Peyer's patch (tissue), 4 donors: Measurements from ENCODE around the gene ROBO3. TPM values are rescaled to one million over a fixed set of nuclear protein-coding genes. Genes with fewer than 3 reads are reported as not detected.

Experiments
- DNase-seq, 3 donors: peaks; one replicate each; pipeline ENCODE4 v3.0.0-alpha.2; 2017 to 2019
- H3K27ac ChIP-seq, 4 donors: fragments of 200-600 bp; sonication (generic); one replicate each; pipeline ENCODE4 v1.5.1; 2016 to 2019
- H3K27me3 ChIP-seq, 2 donors: fragments of 200-600 bp; sonication (generic); one replicate each; pipeline ENCODE4 v1.5.1; 2019
- H3K36me3 ChIP-seq, 3 donors: fragments of 200-600 bp; sonication (generic); one replicate each; pipeline ENCODE4 v1.5.1; 2016 to 2019
- H3K4me1 ChIP-seq, 4 donors: fragments of 200-600 bp; sonication (generic); one replicate each; pipeline ENCODE4 v1.5.1; 2016 to 2019
- H3K4me3 ChIP-seq, 4 donors: fragments of 200-600 bp; sonication (generic); 1 replicate in 3 of 4; 2 replicates in 1 of 4; pipeline ENCODE4 v1.5.1; 2016 to 2019; ENCODE audit warnings: mild to moderate bottlenecking in 1 of 4
- H3K9me3 ChIP-seq, 4 donors: fragments of 200-600 bp; sonication (generic); one replicate each; pipeline ENCODE4 v1.5.1; 2016 to 2019; ENCODE audit warnings: mild to moderate bottlenecking in 1 of 4
- CTCF ChIP-seq, 6 experiments: fragments of 450-650 bp in 4 of 6; fragments of 200-600 bp in 2 of 6; sonication (generic) in 1 of 6; IDR thresholded peaks; one replicate each; pipeline ENCODE4 v1.5.1; 2017 to 2019; ENCODE audit warnings: antibody characterized with exemption in 6 of 6, mild to moderate bottlenecking in 3 of 6, moderate library complexity in 1 of 6
- POLR2A ChIP-seq, 2 donors: fragments of 450-650 bp; IDR thresholded peaks; one replicate each; pipeline ENCODE4 v1.5.1; 2017; ENCODE audit warnings: antibody characterized with exemption in 2 of 2, mild to moderate bottlenecking in 2 of 2, moderate library complexity in 2 of 2
- total RNA-seq, 4 donors: library from RNA; depleted of rRNA; stranded (reverse); fragments of >200 nt; gene quantifications; one replicate each; pipeline ENCODE4 v1.1.0, GENCODE V29; 2016

The ROBO3 gene
- total RNA-seq, 4 donors from 2014 or later = 3.6 to 49.5 (median 16.1) TPM

DNA sequence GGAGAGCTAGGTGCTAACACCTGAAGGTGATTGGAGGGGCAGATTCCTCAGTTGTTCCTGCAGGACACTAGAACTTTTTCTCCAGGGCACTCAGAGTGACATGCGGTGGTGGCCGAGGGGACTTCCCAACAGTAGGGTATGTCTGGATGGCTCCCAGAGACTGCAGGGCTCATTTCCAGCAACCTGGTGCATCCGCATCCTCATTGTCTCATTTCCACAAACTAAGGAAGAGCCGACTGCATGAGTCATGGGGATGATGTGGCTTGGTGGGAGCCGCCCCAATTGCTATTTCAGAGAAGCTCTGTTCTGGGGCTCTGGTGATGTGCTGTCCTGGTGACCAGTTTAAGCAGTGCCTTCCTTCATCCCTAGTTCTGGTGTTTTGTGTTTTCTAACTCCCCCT lies 35.2 kb downstream of the ROBO3 start:
- H3K4me1 ChIP-seq = no peaks in the 10 kb centered on the region
- no peaks in the 10 kb centered on the region for H3K27me3 ChIP-seq
- H3K4me3 ChIP-seq = no peak overlapping the region
- no peaks in the 10 kb centered on the region for H3K9me3 ChIP-seq
- H3K27ac ChIP-seq = no peak overlapping the region
- no peak for DNase-seq
- H3K36me3 ChIP-seq = no peaks in the 10 kb centered on the region
- no peak for TF ChIP-seq POLR2A (IDR thresholded peaks at IDR 0.05)

DNA sequence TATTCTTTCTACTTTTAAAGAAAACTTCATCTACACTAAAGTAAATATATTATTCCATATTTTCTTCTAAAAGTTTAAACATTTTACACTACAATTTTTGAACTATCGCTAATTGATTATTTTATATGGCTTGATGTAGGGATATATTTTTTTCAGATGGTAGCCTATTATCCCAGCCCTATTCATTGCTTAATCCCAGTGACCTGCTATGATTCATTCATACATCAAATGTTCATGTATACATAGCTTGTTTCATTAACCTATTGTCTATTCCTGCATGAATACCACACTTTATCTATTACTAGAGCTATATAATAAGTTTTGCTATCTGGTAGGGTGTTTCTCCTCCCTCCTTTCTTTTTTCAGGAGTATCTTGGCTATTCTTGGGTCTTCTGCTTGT lies 37.4 kb downstream of the ROBO3 start:
- Histone ChIP-seq H3K9me3 (no peaks in the 10 kb centered on the region), H3K4me1 (no peaks in the 10 kb centered on the region), H3K27ac (no peak overlapping the region), H3K4me3 (no peak overlapping the region), H3K36me3 (no peaks in the 10 kb centered on the region), H3K27me3 (no peaks in the 10 kb centered on the region)
- no peak for TF ChIP-seq POLR2A (IDR thresholded peaks at IDR 0.05)
- TF ChIP-seq CTCF (IDR thresholded peaks at IDR 0.05) = no peak
- no peak for DNase-seq

- Histone ChIP-seq H3K36me3 (no peaks in the 10 kb centered on the region), H3K27me3 (no peaks in the 10 kb centered on the region), H3K27ac (no peak overlapping the region), H3K9me3 (peaks cover 0 to 7% (median 0%) of the 10 kb centered on the region in 4 donors), H3K4me1 (peaks cover 0 to under 1% (median 0%) of the 10 kb centered on the region in 4 donors), H3K4me3 (no peak overlapping the region)
- no peak for TF ChIP-seq CTCF (IDR thresholded peaks at IDR 0.05)
- TF ChIP-seq POLR2A (IDR thresholded peaks at IDR 0.05) = no peak
- DNase-seq = no peak
Measured at GRCh38 chr11:124915541-124916369, 50.5 kb downstream of the ROBO3 start.

DNA sequence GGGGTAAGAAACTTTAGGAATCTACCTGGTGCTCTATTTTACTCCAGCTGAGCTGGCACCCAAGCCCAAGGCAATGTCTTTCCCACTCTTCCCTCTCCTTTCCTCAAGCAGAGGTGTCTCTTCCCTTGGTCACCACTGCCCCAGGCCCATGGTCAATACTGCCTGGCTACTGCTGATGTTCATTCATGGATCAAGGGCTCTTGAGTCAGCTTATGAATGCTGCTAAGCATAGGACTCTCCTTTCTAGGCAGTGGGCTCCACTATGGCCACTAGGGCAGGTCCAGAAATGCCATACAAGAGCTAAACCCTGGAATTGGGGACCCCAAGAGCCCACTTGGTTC lies 51.1 kb downstream of the ROBO3 start:
- TF ChIP-seq CTCF (IDR thresholded peaks at IDR 0.05) = no peak
- TF ChIP-seq POLR2A (IDR thresholded peaks at IDR 0.05) = no peak
- peaks cover 0 to 6% (median 3%) of the 10 kb centered on the region in 4 donors for H3K4me1 ChIP-seq
- H3K36me3 ChIP-seq = no peaks in the 10 kb centered on the region
- H3K27ac ChIP-seq = no peak overlapping the region
- H3K9me3 ChIP-seq = peaks cover 0 to 7% (median 0%) of the 10 kb centered on the region in 4 donors
- no peak overlapping the region for H3K4me3 ChIP-seq
- no peaks in the 10 kb centered on the region for H3K27me3 ChIP-seq
- no peak for DNase-seq

GRCh38 chr11:124917115-124917637 lies 51.9 kb downstream of the ROBO3 start:
- DNase-seq = no peak
- Histone ChIP-seq H3K4me1 (peaks cover 0 to 9% (median 3%) of the 10 kb centered on the region in 4 donors), H3K9me3 (peaks cover 0 to 3% (median 0%) of the 10 kb centered on the region in 4 donors), H3K27ac (no peak overlapping the region), H3K36me3 (no peaks in the 10 kb centered on the region), H3K4me3 (no peak overlapping the region), H3K27me3 (no peaks in the 10 kb centered on the region)
- TF ChIP-seq POLR2A (IDR thresholded peaks at IDR 0.05) = no peak
- TF ChIP-seq CTCF (IDR thresholded peaks at IDR 0.05) = no peak

DNA sequence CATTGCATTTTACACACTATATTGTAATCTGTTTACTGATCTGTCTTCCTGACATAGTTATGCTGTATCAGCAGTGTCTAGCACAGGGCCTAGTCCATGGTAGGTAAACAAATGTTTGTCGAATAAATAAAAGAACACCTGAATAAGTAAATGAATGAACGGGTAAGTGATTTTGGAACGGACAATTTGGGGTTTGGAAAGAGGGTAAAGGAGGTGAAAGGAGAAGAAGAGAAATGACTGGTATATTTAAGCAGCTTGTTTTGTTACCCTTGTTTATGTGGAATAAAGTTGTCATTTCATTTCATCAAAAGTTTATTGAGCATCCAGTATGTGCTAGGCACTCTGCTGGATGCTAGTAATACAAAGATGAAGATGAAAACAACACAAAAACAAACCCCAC lies 53.7 kb downstream of the ROBO3 start, which contains the start of gene HEPN1:
HEPN1 (plus strand) TSS at position 301 of the 400 bp plus-strand sequence.
- no peak for DNase-seq
- H3K4me1 ChIP-seq = peaks cover 0 to 9% (median 3%) of the 10 kb centered on the region in 4 donors
- no peak for TF ChIP-seq CTCF (IDR thresholded peaks at IDR 0.05)
- no peak for TF ChIP-seq POLR2A (IDR thresholded peaks at IDR 0.05)
- H3K36me3 ChIP-seq = no peaks in the 10 kb centered on the region
- H3K27me3 ChIP-seq = no peaks in the 10 kb centered on the region
- no peak within 1 kb of the TSS for H3K27ac ChIP-seq
- no peak within 1 kb of the TSS for H3K4me3 ChIP-seq
- no peaks in the 10 kb centered on the region for H3K9me3 ChIP-seq
